Measurements from ENCODE around the gene FOXP2.

The FOXP2 gene

GRCh38 chr7:114740095-114740494 lies 325.5 kb downstream of the FOXP2 start:
- TF ChIP-seq CTCF (conservative IDR thresholded peaks at IDR 0.05; ENCODE audit: low read depth, low read length) = no peak
- DNase-seq (ENCODE audit: low read depth) = no peak
- H3K4me3 ChIP-seq (ENCODE audit: low read length) = no peak overlapping the region

GRCh38 chr7:114740941-114741340 lies 326.3 kb downstream of the FOXP2 start:
- H3K4me3 ChIP-seq (ENCODE audit: low read length) = no peak overlapping the region
- TF ChIP-seq CTCF (conservative IDR thresholded peaks at IDR 0.05; ENCODE audit: low read depth, low read length) = no peak
- DNase-seq (ENCODE audit: low read depth) = no peak

GRCh38 chr7:114741911-114742310 lies 327.3 kb downstream of the FOXP2 start:
- H3K4me3 ChIP-seq (ENCODE audit: low read length) = no peak overlapping the region

More at GRCh38 chr7:114741911-114742310, 327.3 kb downstream of the FOXP2 start:
- DNase-seq (ENCODE audit: low read depth) = no peak
- no peak for TF ChIP-seq CTCF (conservative IDR thresholded peaks at IDR 0.05; ENCODE audit: low read depth, low read length)

Data from retinal pigment epithelial cell (primary cell).